ENCODE results near the gene GRID1. TPM values are rescaled to one million over a fixed set of nuclear protein-coding genes. Genes with fewer than 3 reads are reported as not detected.

The GRID1 gene
- total RNA-seq, 1 experiment from 2014 or later = not detected

GRCh38 chr10:86226781-86227201, 139.8 kb downstream of the GRID1 start:
- Histone ChIP-seq H2AFZ (no peak overlapping the region), H3K4me3 (no peak overlapping the region), H3K9me3 (ENCODE audit: insufficient read depth, low read depth) (no peaks in the 10 kb centered on the region), H3K79me2 (ENCODE audit: low read depth) (no peaks in the 10 kb centered on the region), H3K9me2 (ENCODE audit: insufficient read depth) (no peaks in the 10 kb centered on the region), H3F3A (ENCODE audit: insufficient read depth, low read depth) (no peaks in the 10 kb centered on the region), H3K27ac (no peak overlapping the region), H3K27me3 (ENCODE audit: insufficient read depth, low read depth) (no peaks in the 10 kb centered on the region), H3K4me1 (replicated peaks; ENCODE audit: insufficient read depth) (no peaks in the 10 kb centered on the region), H4K20me1 (ENCODE audit: insufficient read depth) (no peaks in the 10 kb centered on the region), H3K4me2 (no peak overlapping the region), H3K36me3 (ENCODE audit: low read depth) (no peaks in the 10 kb centered on the region)
- BruUV-seq (replicated peaks) = no TSS peak
- DNase-seq = no peak
- TF ChIP-seq EZH2 (IDR thresholded peaks at IDR 0.05; ENCODE audit: low read depth) = no peak
- TF ChIP-seq, protein P1, sequence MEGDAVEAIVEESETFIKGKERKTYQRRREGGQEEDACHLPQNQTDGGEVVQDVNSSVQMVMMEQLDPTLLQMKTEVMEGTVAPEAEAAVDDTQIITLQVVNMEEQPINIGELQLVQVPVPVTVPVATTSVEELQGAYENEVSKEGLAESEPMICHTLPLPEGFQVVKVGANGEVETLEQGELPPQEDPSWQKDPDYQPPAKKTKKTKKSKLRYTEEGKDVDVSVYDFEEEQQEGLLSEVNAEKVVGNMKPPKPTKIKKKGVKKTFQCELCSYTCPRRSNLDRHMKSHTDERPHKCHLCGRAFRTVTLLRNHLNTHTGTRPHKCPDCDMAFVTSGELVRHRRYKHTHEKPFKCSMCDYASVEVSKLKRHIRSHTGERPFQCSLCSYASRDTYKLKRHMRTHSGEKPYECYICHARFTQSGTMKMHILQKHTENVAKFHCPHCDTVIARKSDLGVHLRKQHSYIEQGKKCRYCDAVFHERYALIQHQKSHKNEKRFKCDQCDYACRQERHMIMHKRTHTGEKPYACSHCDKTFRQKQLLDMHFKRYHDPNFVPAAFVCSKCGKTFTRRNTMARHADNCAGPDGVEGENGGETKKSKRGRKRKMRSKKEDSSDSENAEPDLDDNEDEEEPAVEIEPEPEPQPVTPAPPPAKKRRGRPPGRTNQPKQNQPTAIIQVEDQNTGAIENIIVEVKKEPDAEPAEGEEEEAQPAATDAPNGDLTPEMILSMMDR (conservative IDR thresholded peaks at IDR 0.05) = no peak
- ChIA-PET POLR2A (ENCODE audit: unreplicated experiment) (no interaction called here), CTCF (no interaction called here)
- intact Hi-C loops (cut with micrococcal nuclease; ENCODE audit: unreplicated experiment) = no loop called here

GRCh38 chr10:86226016-86226415, 140.6 kb downstream of the GRID1 start:
- Histone ChIP-seq H3F3A (ENCODE audit: insufficient read depth, low read depth) (no peaks in the 10 kb centered on the region), H3K79me2 (ENCODE audit: low read depth) (no peaks in the 10 kb centered on the region), H3K9me3 (ENCODE audit: insufficient read depth, low read depth) (no peaks in the 10 kb centered on the region), H2AFZ (no peak overlapping the region), H4K20me1 (ENCODE audit: insufficient read depth) (no peaks in the 10 kb centered on the region), H3K4me1 (replicated peaks; ENCODE audit: insufficient read depth) (no peaks in the 10 kb centered on the region), H3K27me3 (ENCODE audit: insufficient read depth, low read depth) (peaks cover under 1% of the 10 kb centered on the region; the same call in 1 of the 2 replicates), H3K9me2 (ENCODE audit: insufficient read depth) (no peaks in the 10 kb centered on the region), H3K4me3 (no peak overlapping the region), H3K36me3 (ENCODE audit: low read depth) (no peaks in the 10 kb centered on the region), H3K27ac (no peak overlapping the region), H3K4me2 (no peak overlapping the region)
- DNase-seq = no peak
- POLR2A ChIA-PET (ENCODE audit: unreplicated experiment) = no interaction called here
- no TSS peak for BruUV-seq (replicated peaks)
- CTCF ChIA-PET = no interaction called here
- TF ChIP-seq EZH2 (IDR thresholded peaks at IDR 0.05; ENCODE audit: low read depth) = no peak
- TF ChIP-seq, protein P1 (conservative IDR thresholded peaks at IDR 0.05) = no peak
- intact Hi-C loops (cut with micrococcal nuclease; ENCODE audit: unreplicated experiment) = no loop called here

- no peaks in the 10 kb centered on the region for H3K4me1 ChIP-seq (replicated peaks; ENCODE audit: insufficient read depth)
- H3K9me2 ChIP-seq (ENCODE audit: insufficient read depth) = no peaks in the 10 kb centered on the region
- H2AFZ ChIP-seq = no peak overlapping the region
- peaks cover 6% of the 10 kb centered on the region; the same call in 1 of the 2 replicates for H3K27me3 ChIP-seq (ENCODE audit: insufficient read depth, low read depth)
- no peaks in the 10 kb centered on the region for H3K79me2 ChIP-seq (ENCODE audit: low read depth)
- intact Hi-C loops (cut with micrococcal nuclease; ENCODE audit: unreplicated experiment) = no loop called here
- POLR2A ChIA-PET (ENCODE audit: unreplicated experiment) = no interaction called here
- no peak overlapping the region for H3K4me2 ChIP-seq
- H3K9me3 ChIP-seq (ENCODE audit: insufficient read depth, low read depth) = no peaks in the 10 kb centered on the region
- peak in 1 of 2 experiments; percentile 19 for DNase-seq
- no peaks in the 10 kb centered on the region for H3F3A ChIP-seq (ENCODE audit: insufficient read depth, low read depth)
- H3K36me3 ChIP-seq (ENCODE audit: low read depth) = no peaks in the 10 kb centered on the region
- no TSS peak for BruUV-seq (replicated peaks)
- TF ChIP-seq, protein P1 (conservative IDR thresholded peaks at IDR 0.05) = no peak
- no peak for TF ChIP-seq EZH2 (IDR thresholded peaks at IDR 0.05; ENCODE audit: low read depth)
- no peaks in the 10 kb centered on the region for H4K20me1 ChIP-seq (ENCODE audit: insufficient read depth)
- H3K4me3 ChIP-seq = no peak overlapping the region
- CTCF ChIA-PET = no interaction called here
- H3K27ac ChIP-seq = no peak overlapping the region
Measured at GRCh38 chr10:86225103-86225782, 141.4 kb downstream of the GRID1 start.
